Right lobe of liver (tissue), 4 donors: Measurements from ENCODE around the gene SDR9C7.

Experiments
- POLR2A ChIP-seq: fragments of 450-650 bp; IDR thresholded peaks from one replicate; pipeline ENCODE4 v1.6.1; 2017; ENCODE audit warnings: antibody characterized with exemption, mild to moderate bottlenecking
- TF ChIP-seq, protein P1 (sequence below), 4 donors: fragments of 200-600 bp in 3 of 4; fragments of 450-650 bp in 1 of 4; IDR thresholded peaks; one replicate each; pipeline versions ENCODE4 v1.5.1 to v1.8.0; 2016 to 2022; ENCODE audit warnings: antibody characterized with exemption in 4 of 4, mild to moderate bottlenecking in 2 of 4
- donor health status: DM: no; HTN: no; CAD: no.
- donor health status: DM: no; HTN: no; CAD: no.
- donor health status: DM: no; HTN: yes; CAD: no.

DNA sequence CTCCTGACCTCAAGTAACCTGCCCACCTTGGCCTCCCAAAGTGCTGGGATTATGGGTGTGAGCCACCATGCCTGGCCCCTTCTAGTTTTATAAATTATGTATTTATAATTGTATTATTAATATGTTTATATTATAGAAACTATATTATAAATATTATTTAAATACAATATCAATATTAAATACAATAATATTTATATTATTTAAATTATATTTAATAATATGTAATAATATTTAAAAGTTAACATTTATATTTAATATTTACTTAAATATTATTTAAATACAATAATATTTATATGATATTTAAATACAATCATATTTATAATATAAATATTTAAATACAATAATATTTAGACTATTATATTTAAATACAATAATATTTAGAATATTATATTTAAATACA, 20.0 kb downstream of the SDR9C7 start:
- TF ChIP-seq, protein P1, sequence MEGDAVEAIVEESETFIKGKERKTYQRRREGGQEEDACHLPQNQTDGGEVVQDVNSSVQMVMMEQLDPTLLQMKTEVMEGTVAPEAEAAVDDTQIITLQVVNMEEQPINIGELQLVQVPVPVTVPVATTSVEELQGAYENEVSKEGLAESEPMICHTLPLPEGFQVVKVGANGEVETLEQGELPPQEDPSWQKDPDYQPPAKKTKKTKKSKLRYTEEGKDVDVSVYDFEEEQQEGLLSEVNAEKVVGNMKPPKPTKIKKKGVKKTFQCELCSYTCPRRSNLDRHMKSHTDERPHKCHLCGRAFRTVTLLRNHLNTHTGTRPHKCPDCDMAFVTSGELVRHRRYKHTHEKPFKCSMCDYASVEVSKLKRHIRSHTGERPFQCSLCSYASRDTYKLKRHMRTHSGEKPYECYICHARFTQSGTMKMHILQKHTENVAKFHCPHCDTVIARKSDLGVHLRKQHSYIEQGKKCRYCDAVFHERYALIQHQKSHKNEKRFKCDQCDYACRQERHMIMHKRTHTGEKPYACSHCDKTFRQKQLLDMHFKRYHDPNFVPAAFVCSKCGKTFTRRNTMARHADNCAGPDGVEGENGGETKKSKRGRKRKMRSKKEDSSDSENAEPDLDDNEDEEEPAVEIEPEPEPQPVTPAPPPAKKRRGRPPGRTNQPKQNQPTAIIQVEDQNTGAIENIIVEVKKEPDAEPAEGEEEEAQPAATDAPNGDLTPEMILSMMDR (IDR thresholded peaks at IDR 0.05) = no peak
- TF ChIP-seq POLR2A = no peak
